ENCODE results near the gene CFDP1.

Gene CFDP1

GRCh38 chr16:75319513-75320411 is 113.5 kb downstream of the CFDP1 start:
- Histone ChIP-seq H2AFZ (ENCODE audit: low read length) (no peak overlapping the region), H3K9me3 (ENCODE audit: low read length) (no peaks in the 10 kb centered on the region), H4K20me1 (ENCODE audit: insufficient read depth, low read length) (no peaks in the 10 kb centered on the region), H3K4me3 (ENCODE audit: low read depth, low read length, poor library complexity, severe bottlenecking) (no peak overlapping the region), H3K9me2 (ENCODE audit: low read depth, low read length) (no peaks in the 10 kb centered on the region), H3K27ac (ENCODE audit: low read depth, low read length, poor library complexity, severe bottlenecking) (no peak overlapping the region), H3K27me3 (ENCODE audit: insufficient read depth, low read length) (no peaks in the 10 kb centered on the region), H3K4me2 (ENCODE audit: low read length) (no peak overlapping the region), H3F3A (ENCODE audit: insufficient read depth, low read length) (no peaks in the 10 kb centered on the region), H3K9ac (ENCODE audit: low read length) (no peak overlapping the region), H3K79me2 (ENCODE audit: insufficient read depth, low read length) (no peaks in the 10 kb centered on the region), H3K4me1 (ENCODE audit: insufficient read depth, low read length, severe bottlenecking) (peaks cover 12% of the 10 kb centered on the region), H3K36me3 (ENCODE audit: insufficient read depth, low read length) (no peaks in the 10 kb centered on the region)
- TF ChIP-seq CTCF (IDR thresholded peaks at IDR 0.05; ENCODE audit: low read length): no peak

GRCh38 chr16:75318737-75319136 is 114.6 kb downstream of the CFDP1 start:
- Histone ChIP-seq H3K4me1 (ENCODE audit: insufficient read depth, low read length, severe bottlenecking) (peaks cover 12% of the 10 kb centered on the region), H3K9me2 (ENCODE audit: low read depth, low read length) (no peaks in the 10 kb centered on the region), H3K36me3 (ENCODE audit: insufficient read depth, low read length) (no peaks in the 10 kb centered on the region; the same call in 1 of the 2 replicates), H3K4me2 (ENCODE audit: low read length) (no peak overlapping the region), H4K20me1 (ENCODE audit: insufficient read depth, low read length) (no peaks in the 10 kb centered on the region), H3K27ac (ENCODE audit: low read depth, low read length, poor library complexity, severe bottlenecking) (no peak overlapping the region), H3K79me2 (ENCODE audit: insufficient read depth, low read length) (no peaks in the 10 kb centered on the region), H3K9ac (ENCODE audit: low read length) (no peak overlapping the region), H3K27me3 (ENCODE audit: insufficient read depth, low read length) (no peaks in the 10 kb centered on the region), H3F3A (ENCODE audit: insufficient read depth, low read length) (no peaks in the 10 kb centered on the region), H2AFZ (ENCODE audit: low read length) (no peak overlapping the region), H3K9me3 (ENCODE audit: low read length) (no peaks in the 10 kb centered on the region), H3K4me3 (ENCODE audit: low read depth, low read length, poor library complexity, severe bottlenecking) (no peak overlapping the region)
- TF ChIP-seq CTCF (IDR thresholded peaks at IDR 0.05; ENCODE audit: low read length) (no peak), EZH2 (IDR thresholded peaks at IDR 0.05; ENCODE audit: borderline replicate concordance, low read length) (no peak)

- Histone ChIP-seq H3K27ac (ENCODE audit: low read depth, low read length, poor library complexity, severe bottlenecking) (no peak overlapping the region), H3K9me2 (ENCODE audit: low read depth, low read length) (no peaks in the 10 kb centered on the region), H4K20me1 (ENCODE audit: insufficient read depth, low read length) (no peaks in the 10 kb centered on the region), H3K79me2 (ENCODE audit: insufficient read depth, low read length) (no peaks in the 10 kb centered on the region), H3K4me1 (ENCODE audit: insufficient read depth, low read length, severe bottlenecking) (peaks cover 12% of the 10 kb centered on the region), H3K27me3 (ENCODE audit: insufficient read depth, low read length) (no peaks in the 10 kb centered on the region), H2AFZ (ENCODE audit: low read length) (no peak overlapping the region), H3K9ac (ENCODE audit: low read length) (no peak overlapping the region), H3K9me3 (ENCODE audit: low read length) (no peaks in the 10 kb centered on the region), H3K4me3 (ENCODE audit: low read depth, low read length, poor library complexity, severe bottlenecking) (no peak overlapping the region), H3K36me3 (ENCODE audit: insufficient read depth, low read length) (no peaks in the 10 kb centered on the region; the same call in 1 of the 2 replicates), H3K4me2 (ENCODE audit: low read length) (no peak overlapping the region), H3F3A (ENCODE audit: insufficient read depth, low read length) (no peaks in the 10 kb centered on the region)
- TF ChIP-seq EZH2 (IDR thresholded peaks at IDR 0.05; ENCODE audit: borderline replicate concordance, low read length): no peak
- TF ChIP-seq CTCF (IDR thresholded peaks at IDR 0.05; ENCODE audit: low read length): no peak
Measured at GRCh38 chr16:75317532-75317931, 115.8 kb downstream of the CFDP1 start.

Data from OCI-LY1 (cell line).